GM12874 (cell line): ENCODE data around the gene PAQR8.

Source experiments
- CTCF ChIP-seq: IDR thresholded peaks from 2 replicates; pipeline ENCODE4 v1.5.1; 2011; ENCODE audit warnings: low read depth, mild to moderate bottlenecking, control low read depth, low read length, moderate library complexity; ENCODE audit not compliant: insufficient read depth

Gene PAQR8

GRCh38 chr6:52392944-52393343 lies 31.0 kb downstream of the PAQR8 start:
- TF ChIP-seq CTCF = no peak

DNA sequence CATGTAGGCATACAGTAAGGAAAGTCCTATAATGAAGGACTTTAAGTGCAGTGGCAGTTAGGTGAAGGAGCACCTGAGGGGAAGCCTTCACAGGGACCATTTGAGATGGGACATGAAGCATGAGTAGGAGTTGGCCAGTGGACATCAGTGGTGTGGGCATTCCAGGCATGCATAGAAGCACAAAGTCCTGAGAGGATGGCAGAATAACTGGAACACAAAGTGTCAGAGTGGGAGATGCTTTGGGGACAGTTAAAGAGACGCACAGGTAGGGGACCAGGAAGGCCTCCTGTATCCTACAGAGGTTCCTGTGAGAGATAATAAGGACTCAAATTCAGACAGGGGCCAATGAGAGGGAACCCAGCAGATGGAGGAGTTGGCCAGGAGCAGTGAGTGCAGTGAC lies 31.8 kb downstream of the PAQR8 start:
- no peak for TF ChIP-seq CTCF

DNA sequence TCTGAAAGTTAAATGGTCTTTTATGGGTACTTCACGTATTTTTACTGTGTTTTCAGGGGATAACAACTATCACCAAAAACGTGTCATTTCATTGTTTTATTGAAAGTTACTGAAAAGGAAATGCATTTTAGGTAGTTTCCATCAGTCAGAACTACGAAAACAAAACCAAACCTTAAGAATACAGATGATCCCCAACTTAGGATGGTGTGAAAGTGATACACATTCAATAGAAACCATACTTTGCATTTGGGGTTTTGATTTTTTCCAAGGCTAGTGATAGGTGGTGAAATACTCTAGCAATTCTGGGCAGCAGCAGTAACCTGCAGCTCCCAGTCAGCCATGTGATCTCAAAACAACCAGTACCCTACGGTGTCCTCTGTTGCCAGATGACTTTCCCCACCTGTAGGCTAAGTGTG lies 32.3 kb downstream of the PAQR8 start:
- no peak for TF ChIP-seq CTCF

DNA sequence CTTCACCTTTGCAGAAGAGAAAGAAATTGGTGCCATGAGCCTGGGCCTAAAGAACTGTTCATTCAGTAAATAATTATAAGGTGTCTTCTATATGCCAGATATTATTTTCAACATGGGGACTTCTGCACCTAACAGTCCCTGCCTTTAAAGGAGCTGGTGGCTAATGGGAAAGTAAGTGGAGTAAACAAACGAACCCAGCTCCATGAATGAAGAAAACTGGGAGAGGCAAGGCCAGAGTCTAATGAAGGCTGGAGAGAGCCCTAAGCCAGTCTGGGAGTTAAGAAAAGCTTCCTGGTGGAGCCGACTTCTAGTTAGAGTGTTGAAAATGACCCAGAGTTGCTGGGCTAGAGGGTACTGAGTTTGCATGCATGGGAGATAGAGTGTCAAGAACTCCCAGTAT lies 34.0 kb downstream of the PAQR8 start:
- TF ChIP-seq CTCF = no peak

- TF ChIP-seq CTCF = peak; percentile 84
Observed at GRCh38 chr6:52399511-52400312, 37.8 kb downstream of the PAQR8 start.

GRCh38 chr6:52400313-52401041 lies 38.5 kb downstream of the PAQR8 start:
- TF ChIP-seq CTCF = no peak

DNA sequence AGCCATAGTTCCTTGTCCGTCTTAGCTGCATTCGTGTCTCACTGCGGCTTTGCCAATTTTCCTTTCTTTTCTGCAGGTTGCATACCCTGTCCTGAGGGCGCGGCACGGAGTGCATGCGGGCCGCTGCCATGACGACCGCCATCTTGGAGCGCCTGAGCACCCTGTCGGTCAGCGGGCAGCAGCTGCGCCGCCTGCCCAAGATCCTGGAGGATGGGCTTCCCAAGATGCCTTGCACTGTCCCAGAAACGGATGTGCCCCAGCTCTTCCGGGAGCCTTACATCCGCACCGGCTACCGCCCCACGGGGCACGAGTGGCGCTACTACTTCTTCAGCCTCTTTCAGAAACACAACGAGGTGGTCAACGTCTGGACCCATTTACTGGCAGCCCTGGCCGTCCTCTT lies 41.1 kb downstream of the PAQR8 start:
- TF ChIP-seq CTCF = no peak
